GM23338 (cell line): Measurements from ENCODE around the gene HSPH1. TPM values are rescaled to one million over a fixed set of nuclear protein-coding genes. Genes with fewer than 3 reads are reported as not detected.

Experiments used
- CTCF ChIP-seq, 2 experiments: fragments of 200-600 bp in 1 of 2; sonication (generic) in 1 of 2; conservative IDR thresholded peaks; 2 replicates each; pipeline versions ENCODE4 v1.5.1 to v1.6.1; 2016 to 2017; ENCODE audit warnings: antibody characterized with exemption in 2 of 2, low read depth in 2 of 2, mild to moderate bottlenecking in 2 of 2, moderate library complexity in 1 of 2
- ETS1 ChIP-seq: IDR thresholded peaks from 2 replicates; pipeline ENCODE4 v1.6.1; 2016; ENCODE audit warnings: antibody characterized with exemption
- EZH2 ChIP-seq: fragments of 200-600 bp; sonication (generic); IDR thresholded peaks from one replicate; pipeline ENCODE4 v1.8.0; 2017; ENCODE audit warnings: antibody characterized with exemption, mild to moderate bottlenecking, low read depth; ENCODE audit not compliant: unreplicated experiment
- NANOG ChIP-seq: IDR thresholded peaks from 2 replicates; pipeline ENCODE4 v1.6.1; 2016; ENCODE audit warnings: antibody characterized with exemption, borderline replicate concordance
- ZNF462 ChIP-seq: fragments of 250-450 bp; sonication (Bioruptor Pico); IDR thresholded peaks from 2 replicates; pipeline ENCODE4 v1.5.0; 2020; ENCODE audit warnings: mild to moderate bottlenecking, moderate library complexity
- polyA plus RNA-seq: library from polyadenylated mRNA; unstranded; fragments of >200 nt; fragmentation: Nextera tagmentation; extraction: Ambion mirVana; gene quantifications from 2 replicates; pipeline ENCODE4 v1.2.1, GENCODE V29; 2016
- total RNA-seq: library from RNA; depleted of rRNA; stranded (reverse); fragments of >200 nt; shearing (Covaris generic); gene quantifications from 2 replicates; pipeline ENCODE4 v1.2.3, GENCODE V29; 2014

The HSPH1 gene
- total and polyA plus RNA-seq, 2 experiments from 2014 or later: 112 to 147 TPM

GRCh38 chr13:31207661-31208552 is 46.2 kb upstream of the HSPH1 start (continued):
- TF ChIP-seq CTCF (conservative IDR thresholded peaks at IDR 0.05; ENCODE audit: low read depth in 2 of 2) (no peak), ZNF462 (CRISPR knock-in tag) (no peak), ETS1 (no peak), NANOG (no peak), EZH2 (no peak)
